ENCODE measurements around the gene RNF223. TPM values are rescaled to one million over a fixed set of nuclear protein-coding genes. Genes with fewer than 3 reads are reported as not detected.
A peak's percentile ranks its signal among the peaks of the same experiment; 100 is the strongest.
"Not testable (repeated sequence)": the region's sequence is repeated elsewhere in the genome, so short reads cannot be mapped to it uniquely, and the experiment has no call there.

RNF223 gene
- total RNA-seq, 2 donors from 2014 or later, result not detected

DNA sequence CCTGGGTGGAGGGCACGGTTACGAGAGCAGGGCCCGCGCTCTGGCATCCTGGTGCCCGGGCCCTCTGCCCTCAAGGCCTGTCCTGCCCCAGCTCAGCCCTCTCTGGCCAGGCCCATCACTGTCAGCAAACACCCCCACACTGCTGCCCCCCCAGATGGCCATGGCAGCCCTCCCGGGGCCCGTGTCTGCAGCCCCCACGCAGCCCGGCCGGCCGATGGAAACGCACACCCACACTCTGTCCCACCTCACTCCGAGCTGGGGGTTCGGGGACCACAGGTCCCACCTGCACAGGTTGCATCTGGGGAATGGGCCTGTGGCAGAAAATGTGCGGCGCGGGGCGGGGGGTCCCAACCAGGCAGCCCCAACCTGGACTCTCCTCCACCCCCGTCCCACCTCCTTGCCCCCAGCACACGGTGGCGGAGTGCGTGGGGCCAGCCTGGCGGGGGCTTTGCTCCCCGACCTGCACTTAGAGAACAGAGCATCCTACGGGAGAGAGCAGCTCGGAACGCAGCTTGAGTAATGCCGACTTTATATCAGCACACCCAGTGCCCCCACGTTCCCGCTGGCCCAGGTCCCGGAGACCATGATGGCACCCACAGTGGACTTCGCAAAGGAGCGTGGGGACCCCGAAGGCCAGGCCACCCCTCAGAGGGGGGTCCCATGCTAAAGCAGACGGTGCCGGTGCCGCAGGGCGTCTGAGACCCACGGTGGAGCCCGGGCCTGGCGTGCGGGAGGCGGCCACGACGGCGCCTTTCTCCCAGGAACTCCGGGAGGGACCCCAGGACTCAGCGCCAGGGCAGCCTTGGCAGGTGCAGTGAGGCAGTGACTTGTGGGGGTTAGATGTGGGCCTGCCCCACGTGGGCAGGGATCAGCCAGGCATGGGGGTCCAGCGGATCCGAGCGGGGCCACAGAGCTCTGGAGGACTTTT lies 7.5 kb upstream of the RNF223 start:
- Histone ChIP-seq H3K27me3 (no peaks in the 10 kb centered on the region), H3K27ac (no peak overlapping the region), H3K4me3 (no peak overlapping the region), H3K9me3 (no peaks in the 10 kb centered on the region), H3K36me3 (no peaks in the 10 kb centered on the region), H3K4me1 (peaks cover 0 to 13% of the 10 kb centered on the region in 2 donors)
- DNase-seq (ENCODE audit: low spot score), result no peak
- TF ChIP-seq, protein P1, sequence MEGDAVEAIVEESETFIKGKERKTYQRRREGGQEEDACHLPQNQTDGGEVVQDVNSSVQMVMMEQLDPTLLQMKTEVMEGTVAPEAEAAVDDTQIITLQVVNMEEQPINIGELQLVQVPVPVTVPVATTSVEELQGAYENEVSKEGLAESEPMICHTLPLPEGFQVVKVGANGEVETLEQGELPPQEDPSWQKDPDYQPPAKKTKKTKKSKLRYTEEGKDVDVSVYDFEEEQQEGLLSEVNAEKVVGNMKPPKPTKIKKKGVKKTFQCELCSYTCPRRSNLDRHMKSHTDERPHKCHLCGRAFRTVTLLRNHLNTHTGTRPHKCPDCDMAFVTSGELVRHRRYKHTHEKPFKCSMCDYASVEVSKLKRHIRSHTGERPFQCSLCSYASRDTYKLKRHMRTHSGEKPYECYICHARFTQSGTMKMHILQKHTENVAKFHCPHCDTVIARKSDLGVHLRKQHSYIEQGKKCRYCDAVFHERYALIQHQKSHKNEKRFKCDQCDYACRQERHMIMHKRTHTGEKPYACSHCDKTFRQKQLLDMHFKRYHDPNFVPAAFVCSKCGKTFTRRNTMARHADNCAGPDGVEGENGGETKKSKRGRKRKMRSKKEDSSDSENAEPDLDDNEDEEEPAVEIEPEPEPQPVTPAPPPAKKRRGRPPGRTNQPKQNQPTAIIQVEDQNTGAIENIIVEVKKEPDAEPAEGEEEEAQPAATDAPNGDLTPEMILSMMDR (IDR thresholded peaks at IDR 0.05), result no peak

DNA sequence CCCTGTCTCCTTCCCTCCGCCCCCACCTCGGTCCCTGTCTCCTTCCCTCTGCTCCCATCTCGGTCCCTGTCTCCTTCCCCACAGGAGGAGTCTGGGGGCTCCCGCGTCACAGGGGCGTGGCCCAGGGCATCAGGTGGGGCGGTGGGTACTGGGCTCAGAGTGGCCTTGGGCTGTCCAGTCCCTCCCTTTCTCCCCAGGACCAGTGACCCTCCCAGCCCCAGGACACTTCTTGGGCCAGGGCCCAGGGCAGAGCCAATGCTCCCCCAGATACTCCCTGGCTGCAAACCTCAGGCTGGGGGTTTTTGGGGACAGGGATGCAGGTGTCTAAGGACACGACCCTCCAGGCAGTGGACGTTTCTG lies 6.8 kb upstream of the RNF223 start:
- H3K4me3 ChIP-seq, result no peak overlapping the region
- H3K27me3 ChIP-seq, result no peaks in the 10 kb centered on the region
- H3K4me1 ChIP-seq, result peaks cover 0 to 13% of the 10 kb centered on the region in 2 donors
- H3K9me3 ChIP-seq, result no peaks in the 10 kb centered on the region
- no peak for DNase-seq (ENCODE audit: low spot score)
- no peak overlapping the region for H3K27ac ChIP-seq
- TF ChIP-seq, protein P1 (IDR thresholded peaks at IDR 0.05), result no peak
- H3K36me3 ChIP-seq, result no peaks in the 10 kb centered on the region

DNA sequence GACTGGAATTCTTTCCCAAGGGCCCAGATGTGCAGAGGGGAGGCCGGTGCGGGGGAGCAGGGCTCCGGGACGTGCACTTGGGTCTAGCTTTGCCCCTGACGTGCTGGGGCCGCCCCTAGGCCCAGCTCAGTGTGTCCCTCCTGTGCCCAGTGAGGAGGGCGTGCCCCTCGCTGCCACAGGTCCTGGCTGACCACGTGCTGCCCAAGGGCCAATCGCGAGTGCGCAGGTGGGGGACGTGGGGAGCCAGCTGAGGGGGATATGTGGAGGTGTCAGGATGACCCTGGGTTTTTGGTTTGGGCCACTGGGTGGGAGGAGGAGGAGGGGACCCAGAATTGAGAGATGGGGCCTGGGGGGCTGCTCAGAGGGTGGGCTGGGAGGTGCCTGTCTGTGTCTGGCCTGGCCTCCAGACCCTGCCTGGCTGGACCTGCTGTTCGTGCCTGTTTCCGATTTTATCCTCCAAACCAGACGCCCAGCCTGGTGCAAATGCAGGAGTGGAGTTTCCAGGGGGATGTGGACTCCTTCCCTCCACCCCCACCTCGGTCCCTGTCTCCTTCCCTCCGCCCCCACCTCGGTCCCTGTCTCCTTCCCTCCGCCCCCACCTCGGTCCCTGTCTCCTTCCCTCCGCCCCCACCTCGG lies 6.1 kb upstream of the RNF223 start:
- Histone ChIP-seq H3K36me3 (no peaks in the 10 kb centered on the region), H3K4me3 (peak overlapping the region; percentile 5 to 49), H3K9me3 (no peaks in the 10 kb centered on the region), H3K27me3 (no peaks in the 10 kb centered on the region), H3K27ac (peak overlapping the region; percentile 67 to 77), H3K4me1 (peaks cover 0 to 13% of the 10 kb centered on the region in 2 donors)
- TF ChIP-seq, protein P1 (IDR thresholded peaks at IDR 0.05), result no peak
- DNase-seq (ENCODE audit: low spot score), result no peak

DNA sequence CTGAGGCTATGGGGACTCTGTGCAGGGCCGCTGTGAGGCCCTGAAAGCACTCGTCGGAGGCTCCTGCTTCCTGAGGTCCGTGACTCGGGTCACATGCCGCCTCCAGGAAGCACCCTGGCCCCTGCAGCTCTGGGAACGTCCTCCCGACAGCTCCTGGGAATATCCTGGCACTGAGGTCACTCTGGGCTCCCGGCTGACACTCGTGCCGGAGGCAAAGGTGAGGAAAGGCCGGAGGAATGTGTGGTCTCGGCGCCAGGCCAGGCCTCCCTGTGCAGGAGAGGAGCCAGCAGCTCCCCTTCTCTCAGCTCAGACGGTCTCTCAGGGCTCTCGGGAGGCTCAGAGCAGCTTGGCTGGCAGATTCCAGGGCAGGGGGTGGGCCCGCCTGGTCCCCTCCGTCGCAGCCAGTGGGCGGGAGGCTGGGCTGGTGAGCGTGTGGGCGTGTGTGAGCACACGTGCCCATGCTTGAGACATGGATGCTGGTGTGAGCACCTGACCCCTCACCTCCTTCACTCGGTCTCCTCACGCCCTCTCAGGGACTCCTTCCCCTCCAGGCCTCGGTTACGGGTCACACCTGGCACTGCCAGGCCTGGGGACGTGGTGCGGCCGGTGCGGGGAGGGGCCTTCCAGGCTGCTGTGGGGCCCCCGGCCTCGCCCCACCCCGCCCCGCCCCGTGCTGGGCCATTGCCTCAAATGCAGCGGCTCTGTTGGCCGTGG lies 5.5 kb upstream of the RNF223 start:
- peak; percentile 67 for DNase-seq (ENCODE audit: low spot score)
- no peaks in the 10 kb centered on the region for H3K27me3 ChIP-seq

DNA sequence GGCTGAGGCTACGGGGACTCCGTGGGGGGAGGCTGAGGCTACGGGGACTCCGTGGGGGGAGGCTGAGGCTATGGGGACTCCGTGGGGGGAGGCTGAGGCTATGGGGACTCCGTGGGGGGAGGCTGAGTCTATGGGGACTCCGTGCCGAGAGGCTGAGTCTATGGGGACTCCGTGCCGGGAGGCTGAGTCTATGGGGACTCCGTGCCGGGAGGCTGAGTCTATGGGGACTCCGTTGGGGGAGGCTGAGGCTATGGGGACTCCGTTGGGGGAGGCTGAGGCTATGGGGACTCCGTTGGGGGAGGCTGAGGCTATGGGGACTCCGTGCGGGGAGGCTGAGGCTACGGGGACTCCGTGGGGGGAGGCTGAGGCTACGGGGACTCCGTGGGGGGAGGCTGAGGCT lies 3.3 kb upstream of the RNF223 start:
- H3K9me3 ChIP-seq; H3K4me3 ChIP-seq; H3K36me3 ChIP-seq; H3K27me3 ChIP-seq; H3K27ac ChIP-seq; DNase-seq (ENCODE audit: low spot score): not testable (repeated sequence)
- peaks cover 0 to 13% of the 10 kb centered on the region in 2 donors for H3K4me1 ChIP-seq

More for the DNA sequence above, 5.5 kb upstream of the RNF223 start:
- H3K36me3 ChIP-seq, result no peaks in the 10 kb centered on the region
- no peaks in the 10 kb centered on the region for H3K9me3 ChIP-seq
- H3K4me3 ChIP-seq, result peak overlapping the region; percentile 5 to 49
- H3K4me1 ChIP-seq, result peaks cover 0 to 13% of the 10 kb centered on the region in 2 donors
- H3K27ac ChIP-seq, result peak overlapping the region; percentile 67 to 77
- TF ChIP-seq, protein P1 (IDR thresholded peaks at IDR 0.05), result no peak
